CD4-positive, alpha-beta T cell treated with Interleukin-2 at 100 ng/mL for 4 hours (primary cell): Measurements from ENCODE around the gene SMIM44.
"Not testable (repeated sequence)": the region's sequence is repeated elsewhere in the genome, so short reads cannot be mapped to it uniquely, and the experiment has no call there.

Experiments
- DNase-seq: peaks from one replicate; pipeline ENCODE4 v3.0.0-alpha.2; 2020; ENCODE audit warnings: low spot score

SMIM44 gene

GRCh38 chr19:3517638-3518037, 34.4 kb upstream of the SMIM44 start:
- DNase-seq = no peak

- DNase-seq = peak; percentile 65
Observed at GRCh38 chr19:3516675-3517207, 33.5 kb upstream of the SMIM44 start.

- DNase-seq = no peak
Observed at GRCh38 chr19:3515891-3516422, 32.7 kb upstream of the SMIM44 start.

GRCh38 chr19:3514930-3515329, 31.7 kb upstream of the SMIM44 start:
- DNase-seq = no peak

GRCh38 chr19:3513229-3514140, 30.2 kb upstream of the SMIM44 start:
- no peak for DNase-seq

- DNase-seq = no peak
Observed at GRCh38 chr19:3512562-3513228, 29.5 kb upstream of the SMIM44 start.

GRCh38 chr19:3511506-3512251, 28.4 kb upstream of the SMIM44 start:
- no peak for DNase-seq

DNA sequence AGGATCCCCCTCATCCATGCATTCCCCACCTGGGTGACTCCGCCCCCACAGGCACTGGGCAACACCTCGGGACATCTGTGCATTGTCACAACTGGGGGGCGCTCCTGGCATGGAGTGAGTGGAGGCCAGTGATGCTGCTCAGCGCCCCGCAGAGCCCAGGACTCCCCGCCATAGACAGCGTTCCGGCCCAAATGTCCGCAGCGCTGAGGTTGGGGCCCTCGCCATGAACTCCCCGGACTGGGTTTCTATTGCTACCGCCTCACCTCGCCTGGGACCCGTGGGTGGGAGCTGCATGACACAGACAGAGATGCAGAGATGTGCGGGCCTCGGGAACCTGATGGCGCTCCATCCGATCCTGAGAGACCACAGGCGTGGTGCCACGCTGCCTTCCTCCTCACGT, 27.5 kb upstream of the SMIM44 start:
- DNase-seq = no peak

DNA sequence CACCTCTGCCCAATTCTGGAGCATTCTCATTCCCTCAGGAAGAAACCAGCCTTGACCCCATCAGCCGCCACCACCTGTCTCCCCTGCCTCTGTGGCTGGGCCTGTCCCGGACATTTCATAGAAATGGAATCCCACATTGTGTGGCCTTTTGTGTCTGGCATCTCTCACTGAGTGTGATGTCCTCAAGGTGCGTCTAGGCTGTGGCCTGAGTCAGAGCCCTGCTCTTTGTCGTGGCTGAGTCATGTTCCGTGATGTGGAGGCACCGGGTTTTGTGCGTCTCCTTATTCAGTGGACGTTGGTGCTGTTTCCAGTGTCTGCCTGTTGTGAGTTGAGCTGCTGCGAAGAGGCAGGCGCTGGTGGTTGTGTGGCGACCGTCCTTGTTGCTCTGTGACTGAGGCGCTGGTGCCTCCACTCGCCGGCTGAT, 26.3 kb upstream of the SMIM44 start:
- DNase-seq = peak; percentile 7

- DNase-seq = no peak
Observed at GRCh38 chr19:3508771-3509535, 25.7 kb upstream of the SMIM44 start.

- DNase-seq = not testable (repeated sequence)
Observed at GRCh38 chr19:3508121-3508661, 24.9 kb upstream of the SMIM44 start.

DNA sequence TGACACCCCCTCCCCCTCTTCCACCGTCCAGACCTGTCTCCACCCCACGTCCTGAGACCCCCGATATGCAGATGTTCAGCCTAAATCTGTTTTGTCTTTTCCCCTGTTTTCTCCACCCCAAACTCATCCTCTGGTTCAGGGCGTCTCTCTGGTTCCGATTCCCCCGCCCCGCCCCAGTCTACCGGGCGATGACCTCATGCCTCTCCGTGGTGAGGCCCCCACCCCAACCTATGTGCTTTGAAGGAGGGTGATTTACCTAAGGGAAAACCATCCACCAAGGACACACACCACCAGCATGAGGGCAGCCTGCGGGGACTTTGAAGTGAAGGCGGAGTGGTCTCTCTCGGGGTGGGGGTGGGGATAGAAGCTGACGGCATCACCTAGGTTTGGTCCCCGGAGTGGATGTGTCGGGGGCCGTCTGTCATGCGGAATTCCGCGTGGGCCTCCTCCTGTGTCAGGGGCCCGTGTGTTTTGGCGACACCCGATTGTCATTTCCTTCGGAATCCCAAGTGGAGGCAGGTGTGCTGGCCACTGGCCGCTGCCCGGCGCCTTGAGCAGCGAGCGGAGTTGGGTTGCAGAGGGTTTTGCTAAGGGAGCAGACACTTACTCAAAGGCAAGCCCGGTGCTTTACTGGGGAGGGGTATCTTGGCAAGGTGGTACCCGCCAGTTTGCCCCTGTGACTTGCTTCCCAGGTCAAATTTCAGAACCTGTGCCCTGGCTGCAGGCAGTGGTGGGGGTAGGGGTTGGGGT, 24.3 kb upstream of the SMIM44 start:
- DNase-seq = peak; percentile 58

DNA sequence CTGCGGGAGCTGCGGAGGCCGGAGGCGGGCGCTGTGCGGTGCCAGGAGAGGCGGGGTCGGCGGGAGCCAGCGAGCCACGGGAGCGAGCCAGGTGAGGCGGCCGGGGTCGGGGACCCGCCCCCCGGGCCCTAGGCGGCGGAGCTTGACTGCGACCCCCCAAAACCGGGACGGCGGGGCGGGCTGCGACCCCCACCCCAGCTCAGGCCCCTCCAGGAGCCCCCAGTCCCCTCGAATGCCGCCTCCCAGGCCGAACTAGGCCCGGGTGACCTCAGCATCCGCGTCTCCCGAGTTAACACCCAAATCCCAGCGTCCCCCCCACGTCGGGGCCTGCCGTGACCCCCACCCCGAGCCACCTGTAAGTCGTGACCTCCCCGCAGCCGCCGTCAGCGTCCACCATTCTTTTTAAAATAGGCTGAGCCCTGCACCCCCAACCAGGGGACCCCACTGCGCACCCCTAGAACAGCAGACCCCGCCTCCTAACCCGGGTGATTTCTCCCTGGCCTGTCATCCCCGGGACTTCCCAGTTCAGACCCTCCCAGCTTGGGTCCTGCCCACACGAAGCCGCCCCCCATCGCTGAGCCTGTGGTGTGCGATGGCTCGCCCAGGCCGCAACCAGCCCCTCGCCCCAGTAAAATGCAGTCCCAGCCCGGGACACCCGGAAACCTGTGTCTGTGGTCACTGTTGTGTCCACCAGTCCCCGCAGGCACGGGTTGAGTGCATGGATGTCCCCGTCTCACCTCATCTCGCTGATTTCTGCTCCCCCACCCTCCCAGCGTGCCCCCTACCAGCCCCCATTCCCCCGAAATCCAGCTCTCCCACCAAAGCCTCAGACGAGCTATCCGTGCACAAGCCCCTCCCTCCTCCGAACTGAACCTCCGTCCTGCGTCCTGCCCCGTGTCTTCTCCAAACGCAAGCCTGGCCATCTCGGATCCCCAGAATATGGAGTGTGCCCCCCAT, 23.4 kb upstream of the SMIM44 start:
- DNase-seq = peak; percentile 27

- peak; percentile 100 for DNase-seq
Observed at GRCh38 chr19:3505598-3506383, 22.6 kb upstream of the SMIM44 start, which contains the start of gene FZR1. TSS of gene FZR1 (plus strand) at chr19:3506311. CDS start at chr19:3522990, 16,679 bp downstream.

GRCh38 chr19:3504735-3505134, 21.5 kb upstream of the SMIM44 start:
- DNase-seq = no peak

DNA sequence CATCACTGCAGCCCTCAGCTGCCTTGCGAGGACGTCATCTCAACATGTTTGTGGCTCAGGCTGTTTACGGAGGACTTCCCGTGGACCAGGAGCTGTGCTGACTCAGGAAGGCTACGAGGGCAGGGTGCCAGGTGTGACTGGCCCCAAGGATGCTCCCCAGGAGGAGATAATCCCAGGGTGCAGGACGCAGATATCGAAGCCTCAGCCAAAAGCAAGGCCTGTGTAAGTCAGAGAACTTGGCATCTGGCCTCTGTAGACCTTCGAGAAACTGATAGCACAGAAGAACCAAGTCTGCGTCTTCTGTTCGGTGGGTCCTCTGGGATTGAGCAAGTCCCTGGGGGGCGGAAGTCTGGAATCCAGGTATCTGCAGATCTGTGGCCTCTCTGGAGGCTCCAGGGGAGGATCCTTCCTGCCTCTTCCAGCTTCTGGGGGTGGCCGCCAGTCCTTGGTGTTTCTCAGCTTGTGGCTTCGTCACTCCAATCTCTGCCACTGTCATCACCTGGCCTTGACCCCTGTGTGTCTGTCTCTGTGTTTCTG, 19.9 kb upstream of the SMIM44 start:
- DNase-seq = no peak

GRCh38 chr19:3501780-3502179, 18.5 kb upstream of the SMIM44 start:
- DNase-seq = no peak
